ENCODE data around the gene CHMP1A.
A peak's percentile ranks its signal among the peaks of the same experiment; 100 is the strongest.
"Not testable (repeated sequence)": the region's sequence is repeated elsewhere in the genome, so short reads cannot be mapped to it uniquely, and the experiment has no call there.

The CHMP1A gene

GRCh38 chr16:89691231-89691985 lies 33.9 kb upstream of the CHMP1A start:
- no peak for DNase-seq

DNA sequence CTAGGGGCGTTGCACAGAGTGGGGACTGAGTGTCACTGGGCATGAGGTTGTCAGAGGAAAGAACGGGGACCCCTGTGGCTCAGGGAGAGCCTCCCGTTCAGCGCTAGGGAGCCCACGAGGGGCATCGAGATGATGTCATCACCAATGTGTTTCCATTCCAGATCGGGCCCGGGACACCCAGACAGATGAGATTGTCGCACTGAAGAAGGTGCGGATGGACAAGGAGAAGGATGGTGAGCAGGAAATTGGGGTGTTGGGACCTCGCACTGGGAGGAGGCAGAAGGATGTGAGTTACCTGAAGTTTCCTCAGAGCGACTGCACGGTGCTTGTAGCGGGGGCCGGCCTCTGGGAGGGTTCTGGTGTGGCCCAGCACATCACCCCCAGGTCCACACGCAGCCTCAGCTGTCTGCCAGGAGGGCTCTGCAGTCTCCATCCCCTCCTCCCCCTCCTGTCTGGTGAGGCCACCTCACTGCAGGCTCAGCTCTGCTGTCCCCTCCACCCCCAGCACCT lies 32.9 kb upstream of the CHMP1A start:
- no peak for DNase-seq

GRCh38 chr16:89689621-89690020 lies 32.1 kb upstream of the CHMP1A start:
- DNase-seq = not testable (repeated sequence)

GRCh38 chr16:89689142-89689541 lies 31.6 kb upstream of the CHMP1A start:
- DNase-seq = no peak

DNA sequence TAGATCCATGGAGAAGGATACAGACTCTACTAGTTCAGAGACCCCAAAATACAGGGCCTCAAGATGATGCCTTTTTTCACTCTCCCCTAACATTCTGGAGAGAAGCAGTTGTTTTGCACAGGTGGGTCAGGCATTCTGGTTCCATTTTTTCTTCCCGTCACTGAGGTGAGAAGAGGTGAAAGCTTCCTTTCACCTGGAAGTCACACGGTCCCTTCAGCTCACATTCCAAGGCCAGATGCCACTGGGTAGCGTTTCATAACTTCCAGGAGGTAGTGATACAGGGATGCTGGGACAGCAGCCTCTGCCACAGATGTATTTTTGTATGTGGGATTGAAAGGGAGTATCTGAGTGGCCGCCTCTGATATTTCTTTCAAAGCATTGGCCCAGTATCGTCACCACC lies 30.9 kb upstream of the CHMP1A start:
- DNase-seq = no peak

GRCh38 chr16:89687092-89687940 lies 29.8 kb upstream of the CHMP1A start:
- DNase-seq = no peak

DNA sequence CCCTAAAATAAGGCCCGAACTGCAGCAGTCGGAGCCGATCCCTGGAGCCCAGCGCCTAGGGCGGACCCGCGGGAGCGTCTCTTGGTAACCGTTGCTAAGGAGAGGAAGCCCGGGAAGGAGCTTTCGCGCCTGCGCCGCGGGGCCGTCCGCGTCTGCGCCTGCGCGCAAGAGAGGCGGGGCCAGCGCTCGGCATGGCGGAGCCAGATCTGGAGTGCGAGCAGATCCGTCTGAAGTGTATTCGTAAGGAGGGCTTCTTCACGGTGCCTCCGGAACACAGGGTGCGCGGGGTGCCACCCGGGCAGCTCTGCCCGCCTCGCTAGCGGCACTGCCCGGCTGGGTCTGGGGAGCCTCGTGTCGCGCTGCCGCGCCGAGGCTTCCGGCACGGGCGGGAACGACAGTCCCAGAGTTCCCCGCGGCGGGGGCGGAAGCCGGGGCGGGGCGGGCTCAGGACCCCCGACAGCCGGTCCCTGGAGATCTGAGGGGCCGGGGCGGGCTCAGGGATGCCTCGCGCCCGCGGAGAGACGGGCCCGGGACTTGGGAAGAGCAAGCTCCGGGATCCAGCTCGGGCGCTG lies 29.1 kb upstream of the CHMP1A start, which contains the start of gene CDK10:
CDK10 (plus strand) TSS at position 170 of the 572 bp plus-strand sequence; CDS start at position 192, 22 bp downstream.
- peak; percentile 93 for DNase-seq

DNA sequence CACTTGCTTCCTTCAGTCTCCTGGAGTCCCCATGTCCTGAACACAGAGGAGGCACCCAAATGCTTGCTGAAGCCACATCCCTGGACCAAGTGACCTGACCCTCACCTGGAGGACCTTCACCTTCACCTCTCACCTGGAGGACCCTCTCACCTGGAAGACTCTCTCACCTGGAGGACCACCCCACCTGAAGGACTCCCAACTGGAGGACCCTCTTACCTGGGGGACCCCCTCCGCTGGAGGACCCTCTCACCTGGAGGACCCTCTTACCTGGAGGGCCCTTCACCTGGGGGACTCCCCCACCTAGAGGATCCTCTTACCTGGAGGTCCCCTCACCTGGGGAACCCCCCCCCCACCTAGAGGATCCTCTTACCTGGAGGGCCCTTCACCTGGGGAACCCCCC lies 28.4 kb upstream of the CHMP1A start:
- no peak for DNase-seq

- DNase-seq = no peak
These were observed 20.8 kb upstream of the CHMP1A start for GRCh38 chr16:89678258-89678657.

DNA sequence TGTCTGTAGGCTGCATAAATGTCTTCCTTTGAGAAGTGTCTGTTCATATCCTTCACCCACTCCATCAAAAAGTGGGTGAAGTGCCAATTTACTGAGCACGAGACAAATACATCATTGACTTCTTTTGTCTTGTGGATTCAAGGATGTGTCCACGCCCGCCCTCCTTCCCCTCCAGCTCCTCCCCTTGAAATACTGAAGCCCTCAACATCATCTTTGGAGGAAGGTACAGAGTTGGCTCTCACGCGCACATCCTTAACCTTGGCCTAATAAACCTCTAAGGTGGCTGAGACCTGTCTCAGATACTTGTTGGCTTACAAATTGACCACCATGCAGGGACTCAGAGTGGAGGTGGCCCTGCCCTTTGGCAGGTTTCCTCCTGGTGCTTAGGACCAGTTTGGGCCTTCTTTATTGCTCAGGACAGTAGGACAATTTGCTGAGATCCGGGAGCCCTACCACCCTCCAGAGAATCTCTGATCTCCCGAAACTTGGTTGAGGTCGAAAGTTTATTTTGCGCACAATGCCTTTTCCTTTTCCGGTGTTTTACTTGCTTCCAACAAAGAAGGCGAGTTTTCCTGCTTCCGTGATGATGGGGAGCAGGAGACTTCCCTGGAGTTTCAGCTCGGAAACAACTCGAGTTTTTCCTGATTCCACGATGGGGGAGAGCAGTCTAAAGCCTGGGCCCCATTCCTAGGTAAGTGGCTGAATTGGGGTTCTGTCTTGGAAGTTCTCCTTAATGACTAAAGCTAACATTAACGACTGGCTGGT lies 14.9 kb upstream of the CHMP1A start:
- no peak for DNase-seq

GRCh38 chr16:89671565-89671964 lies 14.1 kb upstream of the CHMP1A start:
- DNase-seq = not testable (repeated sequence)

GRCh38 chr16:89670496-89671431 lies 13.3 kb upstream of the CHMP1A start:
- no peak for DNase-seq

DNA sequence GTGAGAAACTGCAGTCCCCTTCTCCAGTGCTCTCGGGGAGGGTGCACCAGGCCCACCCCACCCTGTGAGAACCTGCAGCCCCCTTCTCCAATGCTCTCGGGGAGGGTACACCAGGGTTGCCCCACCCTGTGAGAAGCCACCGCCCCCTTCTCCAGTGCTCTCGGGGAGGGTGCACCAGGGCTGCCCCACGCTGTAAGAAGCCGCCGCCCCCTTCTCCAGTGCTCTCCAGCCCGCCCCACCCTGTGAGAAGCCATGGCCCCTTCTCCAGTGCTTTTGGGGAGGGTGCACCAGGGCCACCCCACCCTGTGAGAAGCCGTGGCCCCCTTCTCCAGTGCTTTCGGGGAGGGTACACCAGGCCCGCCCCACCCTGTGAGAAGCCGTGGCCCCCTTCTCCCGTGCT lies 12.2 kb upstream of the CHMP1A start:
- DNase-seq = no peak

DNA sequence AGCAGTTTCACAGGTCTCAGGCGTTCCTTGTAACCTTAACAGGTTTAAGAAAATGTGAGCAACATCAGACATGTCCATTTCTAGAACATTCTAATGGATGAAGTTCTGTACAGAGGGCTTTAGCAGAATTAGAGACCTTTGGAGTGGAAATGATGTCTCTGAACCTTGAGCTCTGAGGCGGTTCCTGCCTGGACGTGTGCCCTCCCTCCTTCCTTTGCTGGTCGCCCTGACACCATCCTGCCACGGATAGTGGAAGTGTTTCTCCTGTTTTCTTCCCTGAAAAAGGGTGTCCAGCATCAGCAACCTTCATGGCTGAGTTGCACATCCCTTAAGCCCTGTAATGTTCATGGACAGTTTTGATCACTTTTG lies 11.3 kb upstream of the CHMP1A start:
- DNase-seq = no peak

DNA sequence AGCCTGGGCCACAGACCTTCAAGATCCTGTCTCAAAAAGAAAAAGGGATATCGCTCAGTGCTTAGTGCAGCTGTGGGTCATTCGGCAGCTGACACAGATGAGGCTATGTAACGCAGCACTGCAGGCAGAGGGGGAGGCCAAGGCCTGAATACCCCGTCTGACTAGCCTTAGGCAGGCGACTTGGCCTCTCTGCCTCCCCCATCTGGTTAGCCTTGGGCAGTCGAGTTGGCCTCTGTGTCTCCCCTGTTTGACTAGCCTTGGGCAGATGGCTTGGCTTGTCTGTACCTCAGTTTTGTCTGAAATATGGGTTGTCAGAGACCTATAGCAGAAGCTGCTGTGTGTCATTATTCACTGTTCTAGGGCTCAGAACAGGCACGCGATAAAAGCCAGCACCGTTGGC lies 10.1 kb upstream of the CHMP1A start:
- no peak for DNase-seq

GRCh38 chr16:89667000-89667399 lies 9.5 kb upstream of the CHMP1A start:
- DNase-seq = not testable (repeated sequence)

- DNase-seq = not testable (repeated sequence)
These were observed 6.7 kb upstream of the CHMP1A start for GRCh38 chr16:89664238-89664637.

DNA sequence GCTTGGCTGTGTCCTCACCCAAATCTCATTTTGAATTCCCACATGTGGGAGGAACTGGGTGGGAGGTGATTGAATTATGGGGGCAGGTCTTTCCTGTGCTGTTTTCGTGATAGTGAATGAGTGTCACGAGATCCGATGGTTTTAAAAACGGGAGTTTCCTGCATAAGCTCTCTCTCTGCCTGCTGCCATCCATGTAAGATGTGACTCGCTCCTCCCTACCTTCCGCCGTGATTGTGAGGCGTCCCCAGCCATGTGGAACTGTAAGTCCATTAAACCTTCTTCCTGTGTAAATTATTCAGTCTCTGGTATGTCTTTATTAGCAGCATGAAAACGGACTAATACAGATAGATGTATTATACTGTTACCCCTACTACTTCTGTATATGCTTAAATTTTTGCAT lies 3.7 kb upstream of the CHMP1A start:
- no peak for DNase-seq

DNA sequence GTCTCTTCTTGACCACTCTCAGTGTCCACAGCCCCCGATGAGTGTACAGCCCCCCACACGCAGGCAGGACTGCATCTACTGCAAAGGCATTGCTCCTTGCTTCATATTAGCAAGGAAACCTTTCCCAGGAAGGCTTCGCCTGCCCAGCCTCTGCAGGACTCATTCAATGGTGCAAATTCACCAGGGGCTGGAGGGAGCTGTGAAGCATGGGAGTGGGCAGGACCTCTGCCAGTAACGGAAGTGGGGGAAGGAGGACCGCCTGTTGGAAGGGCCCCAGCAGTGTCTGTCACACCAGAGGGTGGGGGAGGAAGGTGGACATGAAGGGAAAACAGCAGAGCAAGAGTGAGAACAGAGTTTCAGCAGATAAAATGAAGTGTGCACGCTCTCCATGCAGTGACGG lies 2.6 kb upstream of the CHMP1A start:
- no peak for DNase-seq

DNA sequence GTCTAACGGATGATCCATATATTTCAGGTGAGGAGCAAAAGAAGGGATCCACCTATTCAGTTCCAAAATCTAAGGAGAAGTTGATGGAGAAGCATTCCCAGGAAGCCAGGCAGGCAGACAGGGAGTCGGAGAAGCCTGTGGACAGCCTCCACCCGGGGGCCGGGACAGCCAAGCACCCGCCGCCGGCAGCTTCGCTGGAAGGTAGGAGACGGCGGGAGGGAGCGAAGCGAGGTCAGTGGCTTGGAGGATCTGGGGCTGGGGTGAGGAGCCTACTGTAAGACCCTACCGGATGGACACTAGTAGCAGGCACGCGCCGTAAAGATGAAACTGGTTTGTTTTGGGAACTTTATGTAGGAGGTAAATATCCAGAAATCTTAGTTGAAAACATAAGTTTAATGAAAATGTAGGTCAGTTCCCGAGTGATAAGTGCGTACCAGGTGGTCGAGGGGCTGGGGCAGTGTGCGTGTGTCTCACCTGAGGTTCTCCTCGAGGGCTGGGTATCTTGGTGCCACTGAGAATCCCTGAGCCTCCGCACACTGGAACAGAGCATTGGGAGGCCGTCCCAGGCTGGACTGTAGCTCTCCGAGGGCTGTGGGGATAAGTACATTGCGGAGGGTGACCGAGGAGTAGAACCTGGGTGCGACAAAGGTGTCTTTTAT lies 842 bp upstream of the CHMP1A start:
- no peak for DNase-seq

All from NCI-H1092 (cell line).